NCI-H82 treated with DMSO at 0.1 percent for 48 hours (cell line): ENCODE results near the gene PPOX.

Source experiments
- DNase-seq: peaks from one replicate; lab custom pipeline; 2025; ENCODE audit not compliant: unreplicated experiment; lab: John Stamatoyannopoulos, UW

The PPOX gene

GRCh38 chr1:161153176-161153575 lies 13.1 kb upstream of the PPOX start:
- no peak for DNase-seq

- DNase-seq = peak; percentile 85
Measured at GRCh38 chr1:161153682-161154337, 12.4 kb upstream of the PPOX start, which contains the start of gene UFC1. Gene UFC1 (plus strand): TSS chr1:161153978. CDS start chr1:161153998, 20 bp downstream.

GRCh38 chr1:161157867-161158266 lies 8.4 kb upstream of the PPOX start:
- DNase-seq = no peak

- DNase-seq = no peak
Measured at GRCh38 chr1:161158316-161159010, 7.8 kb upstream of the PPOX start.

GRCh38 chr1:161159087-161159912 lies 6.9 kb upstream of the PPOX start, which contains the start of gene USP21:
Gene USP21 (plus strand): TSS chr1:161159500. CDS start chr1:161160641, 1,141 bp downstream.
- DNase-seq = peak; percentile 89

GRCh38 chr1:161159913-161160243 lies 6.3 kb upstream of the PPOX start:
- no peak for DNase-seq

- no peak for DNase-seq
Measured at GRCh38 chr1:161160671-161161145, 5.5 kb upstream of the PPOX start.

- no peak for DNase-seq
Measured at GRCh38 chr1:161161652-161162051, 4.6 kb upstream of the PPOX start.

GRCh38 chr1:161162052-161162451 lies 4.2 kb upstream of the PPOX start:
- no peak for DNase-seq

- DNase-seq = no peak
Measured at GRCh38 chr1:161162806-161163205, 3.4 kb upstream of the PPOX start.

- no peak for DNase-seq
Measured at GRCh38 chr1:161163793-161164192, 2.4 kb upstream of the PPOX start.

GRCh38 chr1:161164901-161165610 lies 1.2 kb upstream of the PPOX start:
- no peak for DNase-seq

GRCh38 chr1:161166669-161167548 lies 683 bp downstream of the PPOX start:
- no peak for DNase-seq

- DNase-seq = no peak
Measured at GRCh38 chr1:161168906-161169305, 2.7 kb downstream of the PPOX start.

GRCh38 chr1:161171191-161171590 lies 5.0 kb downstream of the PPOX start:
- DNase-seq = no peak

- no peak for DNase-seq
Measured at GRCh38 chr1:161171696-161172095, 5.5 kb downstream of the PPOX start.

GRCh38 chr1:161172349-161172748 lies 6.1 kb downstream of the PPOX start:
- DNase-seq = no peak

GRCh38 chr1:161172776-161173376 lies 6.7 kb downstream of the PPOX start:
- no peak for DNase-seq

- DNase-seq = no peak
Measured at GRCh38 chr1:161173711-161174110, 7.5 kb downstream of the PPOX start.

GRCh38 chr1:161174911-161175310 lies 8.7 kb downstream of the PPOX start:
- no peak for DNase-seq
